AG04449 (cell line): ENCODE measurements around the gene PODN.

Experiments
- CTCF ChIA-PET: fragments of 350-600 bp; formaldehyde crosslinking; extraction: SDS; loops from one replicate; lab custom pipeline; 2021; ENCODE audit warnings: antibody characterized with exemption; lab: Yijun Ruan, JAX
- POLR2A ChIA-PET: fragments of 400-600, 350-600 bp; formaldehyde crosslinking; extraction: SDS; loops from one replicate; lab custom pipeline; 2020; ENCODE audit warnings: antibody characterized with exemption, inconsistent platforms; lab: Yijun Ruan, JAX
- DNase-seq: peaks from one replicate; pipeline ENCODE4 v3.0.0-alpha.2; 2010; ENCODE audit warnings: low read depth, low spot score
- H3K4me3 ChIP-seq: 2 replicates; pipeline ENCODE4 v1.5.1; 2011; ENCODE audit warnings: low read depth, mild to moderate bottlenecking, control low read depth, low read length
- CTCF ChIP-seq: IDR thresholded peaks from one replicate; pipeline ENCODE4 v1.5.1; 2011; ENCODE audit warnings: mild to moderate bottlenecking, moderate library complexity, low read length, control low read depth, inconsistent platforms; ENCODE audit not compliant: insufficient read depth; ENCODE audit errors: missing control alignments

The PODN gene

DNA sequence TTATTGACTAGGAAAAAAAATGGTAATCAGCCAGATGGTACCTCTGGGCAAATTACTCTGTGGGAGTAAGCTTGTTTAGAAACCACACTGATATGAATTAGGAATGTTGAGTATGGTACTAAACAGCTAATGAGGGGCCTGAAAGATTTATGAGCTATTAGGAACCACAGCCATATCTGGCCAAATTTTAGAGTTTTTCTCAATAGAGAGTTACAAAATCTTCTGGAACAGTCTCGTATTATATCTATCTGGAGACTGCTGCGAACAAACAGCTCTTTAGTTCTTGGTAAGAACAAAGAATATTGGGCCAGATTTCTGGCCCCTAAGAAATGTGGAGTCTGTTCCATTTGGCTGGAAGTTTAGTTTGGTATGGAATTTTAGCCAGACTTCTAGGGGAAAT is 4.9 kb upstream of the PODN start:
- TF ChIP-seq CTCF = no peak
- CTCF ChIA-PET = interaction anchor here (0.7 to 1.1 kb wide), 3 partner anchors 10 to 134 kb away, joined by 3 read pairs; no protein-coding TSS in a partner anchor
- no peak overlapping the region for H3K4me3 ChIP-seq
- DNase-seq = peak; percentile 14
- POLR2A ChIA-PET = no interaction called here

DNA sequence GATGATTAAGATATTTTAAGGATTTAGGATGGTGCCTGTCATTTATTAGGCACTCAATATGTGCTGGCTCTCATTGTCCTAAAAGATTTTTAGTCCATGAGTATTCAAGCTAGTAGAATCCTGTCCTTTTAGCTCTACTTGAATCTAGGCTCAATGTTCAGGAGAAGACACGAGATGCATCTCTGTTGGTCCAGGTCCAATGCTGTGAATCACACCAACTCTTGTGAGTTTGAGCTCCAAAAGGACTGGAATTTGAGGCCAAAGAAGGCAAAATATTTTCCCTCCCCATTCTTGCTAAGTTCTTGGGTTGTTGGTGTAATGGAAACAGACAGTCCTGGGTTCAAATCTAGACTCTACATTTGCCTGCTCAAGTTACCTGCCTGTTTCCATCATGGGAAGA is 1.4 kb upstream of the PODN start:
- DNase-seq = peak; percentile 62
- POLR2A ChIA-PET = interaction anchor here (0.7 to 1.2 kb wide), 3 partner anchors 17 to 136 kb away, joined by 3 read pairs; no protein-coding TSS in a partner anchor
- CTCF ChIA-PET = interaction anchor here (0.9 to 2.2 kb wide), 4 partner anchors 10 to 126 kb away, joined by 3 to 9 read pairs (median 4); no protein-coding TSS in a partner anchor
- no peak overlapping the region for H3K4me3 ChIP-seq
- TF ChIP-seq CTCF = no peak

DNA sequence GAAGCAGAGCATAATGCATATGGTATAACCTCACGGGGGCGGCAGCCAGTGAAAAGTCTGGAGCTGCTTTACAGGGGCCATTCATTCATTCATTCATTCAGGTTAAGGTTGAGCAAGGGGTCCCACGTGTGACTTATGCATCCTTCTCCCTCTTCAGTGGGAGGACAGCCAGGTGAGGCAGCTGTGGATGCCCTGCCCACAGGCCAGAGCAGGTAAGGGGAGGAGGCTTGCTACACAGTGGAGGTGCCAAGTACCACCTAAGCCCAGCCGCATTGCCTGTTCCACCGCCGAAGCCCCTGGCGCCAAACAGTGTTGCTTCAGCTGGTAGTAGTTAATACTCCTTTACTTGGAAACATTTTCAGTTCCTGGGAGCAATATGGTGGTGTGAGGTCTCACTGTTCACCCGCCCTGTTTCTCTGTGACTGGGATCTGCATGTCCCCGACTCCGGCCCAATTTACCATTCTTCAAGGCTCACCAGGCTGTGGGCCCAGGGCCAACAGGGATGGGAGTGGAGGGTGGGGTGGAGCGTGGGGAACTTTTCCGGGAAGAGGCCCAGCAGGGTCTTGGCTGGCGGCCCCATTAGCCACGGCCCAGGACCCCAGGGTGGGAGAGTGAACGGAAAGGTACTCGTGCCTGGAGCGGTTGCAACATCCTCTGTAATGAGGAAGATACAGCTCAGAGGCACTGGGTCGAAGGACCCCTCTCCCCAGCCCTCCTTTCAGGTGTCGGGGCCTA is 722 bp upstream of the PODN start:
- CTCF ChIA-PET = interaction anchor here (0.6 to 2.2 kb wide), 5 partner anchors 11 to 129 kb away, joined by 3 to 9 read pairs (median 4); no protein-coding TSS in a partner anchor
- DNase-seq = no peak
- H3K4me3 ChIP-seq = peak overlapping the region; percentile 65
- no peak for TF ChIP-seq CTCF
- POLR2A ChIA-PET = interaction anchor here (0.7 to 1.6 kb wide), 3 partner anchors 17 to 135 kb away, joined by 3 read pairs; no protein-coding TSS in a partner anchor

GRCh38 chr1:53062708-53063591 is 937 bp downstream of the PODN start:
- CTCF ChIA-PET = no interaction called here
- H3K4me3 ChIP-seq = peak overlapping the region; percentile 65
- POLR2A ChIA-PET = interaction anchor here (0.7 to 1.6 kb wide), 2 partner anchors 16 to 60 kb away, joined by 3 read pairs; no protein-coding TSS in a partner anchor
- no peak for TF ChIP-seq CTCF
- no peak for DNase-seq

GRCh38 chr1:53063744-53064515 is 1.9 kb downstream of the PODN start:
- no peak for TF ChIP-seq CTCF
- ChIA-PET POLR2A (no interaction called here), CTCF (no interaction called here)
- H3K4me3 ChIP-seq = no peak overlapping the region
- no peak for DNase-seq
